Activated CD8-positive, alpha-beta memory T cell treated with anti-CD3 and anti-CD28 coated beads for 36 hours (primary cell): ENCODE measurements around the gene ZG16. TPM values are rescaled to one million over a fixed set of nuclear protein-coding genes. Genes with fewer than 3 reads are reported as not detected.

Experiments used
- CTCF ChIA-PET: fragments of 350-600 bp; sonication (Branson Sonifier 250); formaldehyde crosslinking; loops from one replicate; lab custom pipeline; 2021; ENCODE audit warnings: antibody characterized with exemption; lab: Charles Lee
- POLR2A ChIA-PET: fragments of 350-600 bp; sonication (Branson Sonifier 250); formaldehyde crosslinking; loops from one replicate; lab custom pipeline; 2021; ENCODE audit warnings: antibody characterized with exemption; lab: Charles Lee
- total RNA-seq, 2 experiments: library from RNA; stranded (reverse); gene quantifications; one replicate each; pipeline ENCODE4 v1.2.3, GENCODE V29; 2021

ZG16 gene
- total RNA-seq, 2 experiments from 2014 or later = not detected

DNA sequence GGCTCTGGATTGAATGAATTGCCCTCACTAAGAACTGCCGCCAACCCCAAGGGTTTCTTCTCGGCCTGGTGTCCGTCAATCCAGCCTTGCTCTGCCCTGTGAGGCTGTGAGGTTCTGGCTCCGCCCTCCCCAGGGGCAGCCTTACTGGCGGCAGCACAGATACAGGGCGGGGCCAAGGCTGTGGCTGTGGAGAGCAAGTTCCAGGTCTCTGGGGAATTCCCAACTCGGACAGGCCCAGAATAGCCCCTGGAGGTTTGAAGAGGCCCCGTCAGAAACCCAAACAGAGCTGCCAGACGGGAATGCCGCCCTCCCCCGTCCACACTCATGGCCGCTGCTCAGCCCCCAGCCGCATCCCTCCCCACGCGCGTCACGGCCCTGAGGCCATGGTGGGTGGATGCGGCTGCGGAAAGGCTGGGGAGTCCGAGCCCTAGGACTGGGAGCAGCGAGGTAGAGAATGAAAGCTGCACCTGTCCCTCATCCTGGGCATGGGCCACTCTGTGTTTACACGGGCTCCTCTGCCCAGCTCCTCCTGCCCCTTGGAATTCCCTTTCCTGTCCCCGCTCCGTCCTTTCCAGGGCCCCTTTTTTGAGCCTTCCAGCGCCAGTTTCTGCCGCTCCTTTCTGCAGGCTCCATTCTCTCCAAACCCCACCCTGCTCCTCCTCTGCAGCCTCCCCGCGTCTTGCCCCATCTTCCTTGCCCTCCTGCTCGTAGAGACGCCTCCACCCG, 33.3 kb downstream of the ZG16 start:
- ChIA-PET POLR2A (interaction anchor here (0.7 to 1.2 kb wide), 2 partner anchors 11 to 21 kb away, joined by 3 read pairs; partner anchors contain the start of gene KIF22), CTCF (interaction anchor here (2.0 to 2.7 kb wide), 2 partner anchors 8 to 111 kb away, joined by 5 to 10 read pairs; partner anchors contain the start of gene MVP)

DNA sequence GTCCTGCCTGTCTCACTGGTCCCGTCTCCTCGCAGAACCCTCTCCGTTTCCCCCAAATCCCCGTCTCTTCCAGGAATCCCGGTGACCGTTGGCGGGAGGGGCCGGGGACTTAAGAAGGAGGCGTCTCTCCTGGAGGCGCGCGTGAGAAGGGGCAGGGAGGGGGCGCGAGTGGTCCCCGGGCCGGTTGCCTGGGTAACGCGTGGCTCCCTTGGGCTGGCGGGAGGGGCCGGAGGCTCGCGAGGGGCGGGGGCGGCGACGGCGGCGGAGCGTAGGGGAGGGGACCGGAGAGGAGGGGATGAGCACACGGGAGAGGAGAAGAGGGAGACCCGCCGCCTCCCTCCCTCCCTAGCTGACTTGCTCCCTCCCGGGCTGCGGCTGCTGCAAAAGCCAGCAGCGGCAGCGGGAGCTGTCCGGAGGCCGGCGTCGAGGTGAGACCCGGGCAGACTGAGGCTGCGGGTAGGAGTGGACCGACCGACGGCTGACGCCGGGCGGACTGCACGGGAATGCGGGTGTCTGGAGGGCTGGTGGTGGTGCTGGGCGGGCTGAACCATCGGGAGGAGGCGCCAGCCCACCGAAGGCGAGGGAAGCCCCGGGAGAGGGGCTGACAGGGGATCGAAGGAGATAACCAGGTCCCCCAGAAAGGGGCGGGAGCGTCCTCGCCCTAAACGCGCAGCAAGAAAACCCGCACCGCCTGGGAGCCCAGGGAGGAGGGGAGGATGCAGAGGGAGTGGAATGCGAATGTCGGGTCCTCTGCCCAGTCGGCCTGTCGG, 34.0 kb downstream of the ZG16 start, which contains the start of gene PRRT2:
PRRT2 (plus strand) TSS at position 298 of the 770 bp plus-strand sequence. CDS start 862 bp downstream, outside the sequence.
- CTCF ChIA-PET = interaction anchor here (1.0 to 2.7 kb wide), 4 partner anchors 8 to 111 kb away, joined by 4 to 10 read pairs (median 6); partner anchors contain the start of gene MVP
- POLR2A ChIA-PET = interaction anchor here (0.5 to 1.2 kb wide), 2 partner anchors 21 to 1381 kb away, joined by 3 read pairs; partner anchors contain the start of gene KIF22

DNA sequence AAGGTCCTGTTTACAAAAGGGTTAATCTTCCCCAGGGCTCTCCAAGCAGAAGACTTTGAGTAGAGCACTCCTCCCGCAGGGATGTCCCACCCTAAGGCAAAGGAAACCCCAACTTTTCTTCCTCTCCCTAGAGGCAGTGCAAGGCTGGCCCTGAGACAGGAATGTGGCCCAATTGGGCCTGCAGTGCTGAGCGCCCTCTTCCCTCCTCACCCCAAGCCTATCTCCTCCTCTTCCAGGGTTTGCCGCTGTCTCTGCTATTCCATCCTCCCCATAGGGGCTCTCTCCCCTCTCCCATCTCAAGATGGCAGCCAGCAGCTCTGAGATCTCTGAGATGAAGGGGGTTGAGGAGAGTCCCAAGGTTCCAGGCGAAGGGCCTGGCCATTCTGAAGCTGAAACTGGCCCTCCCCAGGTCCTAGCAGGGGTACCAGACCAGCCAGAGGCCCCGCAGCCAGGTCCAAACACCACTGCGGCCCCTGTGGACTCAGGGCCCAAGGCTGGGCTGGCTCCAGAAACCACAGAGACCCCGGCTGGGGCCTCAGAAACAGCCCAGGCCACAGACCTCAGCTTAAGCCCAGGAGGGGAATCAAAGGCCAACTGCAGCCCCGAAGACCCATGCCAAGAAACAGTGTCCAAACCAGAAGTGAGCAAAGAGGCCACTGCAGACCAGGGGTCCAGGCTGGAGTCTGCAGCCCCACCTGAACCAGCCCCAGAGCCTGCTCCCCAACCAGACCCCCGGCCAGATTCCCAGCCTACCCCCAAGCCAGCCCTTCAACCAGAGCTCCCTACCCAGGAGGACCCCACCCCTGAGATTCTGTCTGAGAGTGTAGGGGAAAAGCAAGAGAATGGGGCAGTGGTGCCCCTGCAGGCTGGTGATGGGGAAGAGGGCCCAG, 34.9 kb downstream of the ZG16 start:
- ChIA-PET POLR2A (interaction anchor here (0.5 to 0.9 kb wide), 3 partner anchors 8 to 1380 kb away, joined by 3 to 4 read pairs (median 3); no protein-coding TSS in a partner anchor), CTCF (interaction anchor here (1.0 to 1.4 kb wide), 2 partner anchors 15 to 36 kb away, joined by 4 to 6 read pairs; no protein-coding TSS in a partner anchor)

DNA sequence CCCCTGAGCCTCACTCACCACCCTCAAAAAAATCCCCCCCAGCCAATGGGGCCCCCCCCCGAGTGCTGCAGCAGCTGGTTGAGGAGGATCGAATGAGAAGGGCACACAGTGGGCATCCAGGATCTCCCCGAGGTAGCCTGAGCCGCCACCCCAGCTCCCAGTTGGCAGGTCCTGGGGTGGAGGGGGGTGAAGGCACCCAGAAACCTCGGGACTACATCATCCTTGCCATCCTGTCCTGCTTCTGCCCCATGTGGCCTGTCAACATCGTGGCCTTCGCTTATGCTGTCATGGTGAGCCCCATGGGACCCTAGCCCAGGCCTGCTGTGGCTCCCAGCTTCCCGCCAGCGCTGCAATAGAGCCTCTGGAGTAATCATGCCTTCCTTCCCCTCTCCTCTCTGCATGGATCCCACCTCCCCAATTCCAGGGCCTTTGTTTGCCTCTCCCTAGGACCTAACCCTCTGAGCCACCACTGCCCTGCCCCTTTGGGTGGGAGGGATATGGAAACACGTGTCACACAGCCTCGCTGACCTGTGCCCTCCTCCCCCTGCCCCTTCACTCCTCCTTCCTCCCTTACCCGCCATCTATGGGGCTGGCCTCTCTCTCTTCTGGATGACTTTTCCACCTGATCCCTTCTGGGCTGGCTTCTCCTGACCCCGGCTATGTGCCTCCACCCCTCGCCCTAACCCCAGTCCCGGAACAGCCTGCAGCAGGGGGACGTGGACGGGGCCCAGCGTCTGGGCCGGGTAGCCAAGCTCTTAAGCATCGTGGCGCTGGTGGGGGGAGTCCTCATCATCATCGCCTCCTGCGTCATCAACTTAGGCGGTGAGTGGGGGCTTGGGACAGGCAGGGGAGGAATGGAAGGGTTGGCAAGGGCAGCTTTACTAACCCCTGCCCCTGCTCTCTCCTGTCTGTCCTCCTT, 35.8 kb downstream of the ZG16 start:
- ChIA-PET CTCF (no interaction called here), POLR2A (interaction anchor here (0.6 to 0.9 kb wide), 3 partner anchors 7 to 10 kb away, joined by 3 to 4 read pairs (median 3); no protein-coding TSS in a partner anchor)

DNA sequence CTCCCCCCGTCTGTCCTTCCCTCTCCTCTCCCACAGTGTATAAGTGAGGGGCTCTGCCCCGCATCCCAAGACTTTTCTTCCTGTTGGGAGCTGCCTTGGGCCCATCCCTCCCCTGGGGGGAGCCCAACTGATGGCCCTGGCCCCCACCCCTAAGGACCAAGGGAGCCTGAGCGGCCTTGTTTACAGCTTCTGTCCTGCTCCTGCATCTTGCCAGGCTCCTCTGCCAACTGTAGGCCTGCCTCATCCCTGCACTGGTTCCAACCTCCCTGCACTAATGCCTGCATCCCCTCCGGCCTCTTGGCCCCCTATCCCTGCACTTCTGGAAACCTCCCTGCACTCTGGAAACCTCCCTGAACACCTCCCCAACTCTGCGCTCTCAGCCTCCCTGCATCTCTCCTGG, 36.5 kb downstream of the ZG16 start:
- POLR2A ChIA-PET = interaction anchor here (0.6 kb wide), 1 partner anchor 11 kb away, joined by 3 read pairs; no protein-coding TSS in a partner anchor

DNA sequence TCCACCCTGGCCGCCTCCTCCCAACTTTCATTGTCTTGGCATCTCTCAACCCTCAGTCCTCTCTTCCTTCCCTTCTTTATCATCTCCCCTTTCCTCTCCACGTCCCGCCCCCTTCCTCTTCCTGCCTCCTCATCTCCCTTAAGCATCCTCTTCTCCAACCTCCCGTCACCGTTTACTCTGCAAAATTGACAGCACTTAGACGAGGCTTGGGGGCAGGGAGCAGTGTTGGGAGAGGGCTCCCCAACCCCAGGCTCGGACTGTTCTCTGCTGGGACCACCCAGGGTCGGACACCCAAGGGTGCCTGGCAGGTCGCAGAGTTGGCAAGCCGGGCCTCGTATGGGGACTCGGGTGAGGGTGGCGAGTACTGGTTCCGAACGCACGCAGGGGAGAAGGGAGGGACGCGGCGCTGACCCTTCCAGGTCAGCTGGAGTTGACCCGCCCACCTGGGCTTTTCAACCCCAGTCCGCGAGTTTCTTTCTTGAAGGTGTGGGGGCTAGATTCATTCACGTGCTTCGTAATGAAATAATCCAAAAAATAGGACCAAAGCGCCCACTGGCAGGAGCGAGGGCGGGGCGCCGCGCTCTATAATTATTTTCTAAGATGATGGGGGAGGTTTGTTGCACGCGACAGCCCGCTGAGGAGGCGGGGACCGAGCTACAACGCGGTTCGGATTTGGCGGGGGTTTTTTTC, 37.1 kb downstream of the ZG16 start:
- CTCF ChIA-PET = interaction anchor here (0.5 to 3.5 kb wide), 17 partner anchors 8 to 158 kb away, joined by 3 to 20 read pairs (median 3); partner anchors contain the start of genes KIF22, MAZ and TAOK2
- POLR2A ChIA-PET = interaction anchor here (0.6 to 2.3 kb wide), 9 partner anchors 8 to 968 kb away, joined by 3 to 31 read pairs (median 4); partner anchors contain the start of genes KIF22 and MAZ

More for the DNA sequence above, 36.5 kb downstream of the ZG16 start:
- CTCF ChIA-PET = interaction anchor here (1.5 kb wide), 1 partner anchor 33 kb away, joined by 4 read pairs; no protein-coding TSS in a partner anchor

DNA sequence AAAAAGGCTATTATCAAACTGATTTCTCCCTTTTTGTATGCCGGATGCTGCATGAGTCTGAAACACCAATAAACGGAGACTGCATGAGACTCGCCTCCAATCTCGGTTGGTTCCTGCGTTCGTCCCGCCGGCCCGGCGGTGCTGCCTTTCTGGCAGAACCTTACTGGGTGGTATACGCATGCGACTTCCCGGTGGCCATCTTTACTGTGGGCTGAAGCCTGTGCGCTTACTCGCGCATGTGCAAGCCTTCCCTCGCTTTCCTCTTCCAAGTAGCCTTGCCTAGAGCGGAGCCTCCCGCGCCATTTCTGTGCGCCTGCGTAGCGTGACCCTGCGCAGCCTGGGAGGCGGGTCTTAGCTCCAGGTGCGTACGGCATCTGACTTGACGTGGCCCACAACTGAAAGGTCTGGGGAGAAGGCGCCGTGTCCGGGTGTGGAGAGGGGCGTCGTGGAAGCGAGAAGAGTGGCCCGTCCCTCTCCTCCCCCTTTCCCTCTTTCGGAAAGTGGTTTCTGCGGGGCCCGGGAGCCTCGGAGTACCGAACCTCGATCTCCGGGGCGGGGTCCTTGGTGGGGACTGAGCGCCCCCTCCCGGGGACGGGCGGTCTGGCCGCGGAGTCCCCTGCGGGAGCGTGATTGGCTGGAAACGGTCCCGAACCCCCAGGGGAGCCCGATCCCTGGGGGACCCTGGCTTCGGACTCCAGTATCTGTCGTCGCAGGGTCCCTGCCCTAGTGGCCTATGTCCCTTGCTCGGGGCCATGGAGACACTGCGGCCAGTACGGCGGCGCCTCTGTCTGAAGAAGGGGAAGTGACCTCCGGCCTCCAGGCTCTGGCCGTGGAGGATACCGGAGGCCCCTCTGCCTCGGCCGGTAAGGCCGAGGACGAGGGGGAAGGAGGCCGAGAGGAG, 38.0 kb downstream of the ZG16 start, which contains the start of gene PAGR1:
PAGR1 (plus strand) TSS at position 360 of the 901 bp plus-strand sequence; CDS start at position 734, 374 bp downstream.
- ChIA-PET POLR2A (interaction anchor here (0.6 to 2.3 kb wide), 9 partner anchors 8 to 249 kb away, joined by 3 to 31 read pairs (median 4); partner anchors contain the start of genes KIF22 and MAZ), CTCF (interaction anchor here (0.5 to 3.5 kb wide), 21 partner anchors 9 to 157 kb away, joined by 3 to 20 read pairs (median 3); partner anchors contain the start of genes KIF22, MAZ and TAOK2)

DNA sequence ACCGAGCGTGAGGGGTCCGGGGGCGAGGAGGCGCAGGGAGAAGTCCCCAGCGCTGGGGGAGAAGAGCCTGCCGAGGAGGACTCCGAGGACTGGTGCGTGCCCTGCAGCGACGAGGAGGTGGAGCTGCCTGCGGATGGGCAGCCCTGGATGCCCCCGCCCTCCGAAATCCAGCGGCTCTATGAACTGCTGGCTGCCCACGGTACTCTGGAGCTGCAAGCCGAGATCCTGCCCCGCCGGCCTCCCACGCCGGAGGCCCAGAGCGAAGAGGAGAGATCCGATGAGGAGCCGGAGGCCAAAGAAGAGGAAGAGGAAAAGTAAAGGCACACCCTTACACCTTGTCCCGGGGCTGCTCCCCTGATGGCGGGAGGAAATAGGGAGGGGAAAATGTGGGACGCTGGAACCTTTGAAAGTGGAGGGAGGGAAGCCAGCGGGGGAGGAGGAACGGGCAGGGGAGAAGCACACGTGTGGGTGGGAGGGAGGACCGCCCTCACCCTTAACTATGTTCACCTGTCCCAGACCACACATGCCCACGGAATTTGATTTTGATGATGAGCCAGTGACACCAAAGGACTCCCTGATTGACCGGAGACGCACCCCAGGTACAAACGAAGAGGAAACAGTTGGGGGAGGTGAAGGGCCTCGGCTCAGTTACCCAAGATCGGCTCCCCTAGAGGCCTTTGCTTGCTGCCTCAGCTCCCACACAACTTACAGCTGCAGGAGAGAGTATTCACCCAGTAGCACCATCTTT, 38.8 kb downstream of the ZG16 start:
- ChIA-PET POLR2A (interaction anchor here (0.5 to 6.1 kb wide), 7 partner anchors 9 to 246 kb away, joined by 3 to 41 read pairs (median 7); partner anchors contain the start of gene MAZ), CTCF (interaction anchor here (0.7 to 3.5 kb wide), 10 partner anchors 8 to 143 kb away, joined by 3 to 20 read pairs (median 3); no protein-coding TSS in a partner anchor)

DNA sequence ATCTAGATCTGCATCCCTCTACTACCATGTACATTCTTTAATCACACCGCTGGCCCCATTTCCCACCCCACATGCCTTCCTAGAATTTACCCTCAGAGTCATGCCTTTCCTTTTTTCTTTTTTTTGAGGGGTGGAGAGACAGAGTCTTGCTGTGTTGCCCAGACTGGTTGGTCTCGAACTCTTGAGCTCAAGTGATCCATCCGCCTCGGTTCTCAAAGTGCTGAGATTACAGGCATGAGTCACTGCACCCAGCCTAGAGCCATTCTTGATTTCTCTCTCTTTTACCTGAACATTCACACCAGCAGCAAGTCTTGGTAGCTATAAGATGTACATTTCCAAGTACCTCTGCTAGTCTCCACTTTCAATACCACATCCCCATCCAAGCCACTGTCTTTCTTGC, 40.0 kb downstream of the ZG16 start:
- POLR2A ChIA-PET = interaction anchor here (6.1 kb wide), 1 partner anchor 11 kb away, joined by 41 read pairs; the partner anchor contains the start of gene MAZ

DNA sequence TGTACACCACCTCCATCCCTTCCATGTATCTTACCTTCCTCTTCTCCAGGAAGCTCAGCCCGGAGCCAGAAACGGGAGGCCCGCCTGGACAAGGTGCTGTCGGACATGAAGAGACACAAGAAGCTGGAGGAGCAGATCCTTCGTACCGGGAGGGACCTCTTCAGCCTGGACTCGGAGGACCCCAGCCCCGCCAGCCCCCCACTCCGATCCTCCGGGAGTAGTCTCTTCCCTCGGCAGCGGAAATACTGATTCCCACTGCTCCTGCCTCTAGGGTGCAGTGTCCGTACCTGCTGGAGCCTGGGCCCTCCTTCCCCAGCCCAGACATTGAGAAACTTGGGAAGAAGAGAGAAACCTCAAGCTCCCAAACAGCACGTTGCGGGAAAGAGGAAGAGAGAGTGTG, 41.5 kb downstream of the ZG16 start:
- CTCF ChIA-PET = interaction anchor here (0.6 to 4.2 kb wide), 5 partner anchors 9 to 119 kb away, joined by 3 to 24 read pairs (median 5); partner anchors contain the start of gene CDIPT
- POLR2A ChIA-PET = interaction anchor here (6.1 kb wide), 1 partner anchor 12 kb away, joined by 41 read pairs; the partner anchor contains the start of gene MAZ

More for the DNA sequence above, 40.0 kb downstream of the ZG16 start:
- CTCF ChIA-PET = interaction anchor here (0.9 to 3.5 kb wide), 6 partner anchors 8 to 138 kb away, joined by 3 to 20 read pairs (median 6); no protein-coding TSS in a partner anchor

DNA sequence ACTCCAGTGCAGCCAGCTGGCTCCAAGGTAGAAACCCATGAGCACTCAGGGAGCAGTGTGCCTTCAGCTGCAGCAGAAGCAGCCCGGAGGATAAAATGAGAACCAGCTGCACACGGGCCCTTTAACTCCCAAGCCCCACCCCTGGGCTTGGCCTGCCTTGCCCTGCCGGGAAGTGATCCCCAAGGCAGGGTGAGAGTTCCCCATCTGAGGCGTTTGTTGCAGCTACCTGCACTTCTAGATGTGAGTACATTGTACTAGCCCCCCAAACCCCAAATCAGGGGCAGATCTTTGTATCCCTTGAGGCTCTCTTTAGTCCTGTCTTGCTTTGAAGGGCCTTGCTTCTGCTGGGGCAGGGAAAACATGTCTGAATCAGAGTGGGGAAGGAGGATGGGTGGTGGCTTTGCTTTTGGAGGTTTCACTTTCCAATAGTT, 42.2 kb downstream of the ZG16 start, which contains the start of gene MVP:
MVP (plus strand) TSS at position 192 of the 431 bp plus-strand sequence. CDS start 10,088 bp downstream, outside the sequence.
- CTCF ChIA-PET = interaction anchor here (0.6 to 4.2 kb wide), 7 partner anchors 9 to 120 kb away, joined by 3 to 24 read pairs (median 5); partner anchors contain the start of gene CDIPT
- POLR2A ChIA-PET = interaction anchor here (1.1 to 6.1 kb wide), 2 partner anchors 13 to 16 kb away, joined by 7 to 41 read pairs; partner anchors contain the start of gene MAZ

DNA sequence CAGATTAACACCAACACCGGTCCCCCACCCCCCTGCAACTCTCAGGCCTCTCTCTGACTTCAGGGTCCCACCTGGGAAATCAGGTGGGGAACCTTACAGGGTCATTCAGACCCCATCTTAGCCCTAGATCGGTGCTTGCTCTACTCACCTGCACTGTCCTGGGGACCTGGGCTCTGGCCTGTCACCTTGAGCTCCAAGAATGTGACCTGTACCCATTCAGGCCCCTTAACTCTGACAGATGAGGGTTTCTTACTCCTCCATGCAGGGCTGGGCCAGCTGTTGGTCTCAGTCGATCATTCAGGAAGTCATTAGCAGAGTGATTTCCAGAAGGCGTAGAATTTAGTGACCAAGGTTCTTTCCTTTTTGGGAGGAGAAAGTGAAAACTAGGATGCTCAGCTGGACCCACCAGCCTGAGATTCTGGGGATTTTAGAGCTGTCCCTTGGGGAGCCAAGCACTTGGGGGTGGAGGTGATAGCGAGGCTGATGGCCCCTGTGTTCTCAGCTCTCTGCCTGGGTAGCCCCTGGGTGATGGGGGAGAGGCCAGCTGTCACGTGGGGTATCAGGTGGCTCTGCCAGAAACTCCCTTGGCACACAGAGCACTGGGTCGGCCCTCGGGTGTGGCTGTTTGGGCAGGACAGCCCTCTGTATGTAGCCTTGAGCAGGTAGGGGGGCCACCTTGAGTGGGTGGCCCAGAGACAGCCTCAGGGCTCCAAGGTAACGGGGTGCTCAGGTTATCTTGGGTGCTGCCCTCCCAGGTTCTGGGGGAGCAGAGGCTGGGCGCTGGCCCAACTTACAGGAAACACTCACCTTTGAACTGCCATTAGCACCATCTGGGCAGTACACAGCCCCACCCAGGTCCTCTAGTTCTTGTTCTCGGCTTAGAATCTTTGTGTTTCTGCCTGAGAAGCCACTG, 42.9 kb downstream of the ZG16 start:
- CTCF ChIA-PET = interaction anchor here (1.3 to 4.2 kb wide), 3 partner anchors 13 to 28 kb away, joined by 3 to 24 read pairs (median 17); no protein-coding TSS in a partner anchor
- POLR2A ChIA-PET = interaction anchor here (0.5 to 6.1 kb wide), 5 partner anchors 8 to 105 kb away, joined by 4 to 41 read pairs (median 5); partner anchors contain the start of genes KCTD13 and MAZ
